SW 1271 (cell line): Measurements from ENCODE around the gene MARCHF9.
A peak's percentile ranks its signal among the peaks of the same experiment; 100 is the strongest.

ENCODE experiments used
- DNase-seq, 2 experiments: peaks; one replicate each; lab custom pipeline; 2025; lab: John Stamatoyannopoulos, UW

MARCHF9 gene

DNA sequence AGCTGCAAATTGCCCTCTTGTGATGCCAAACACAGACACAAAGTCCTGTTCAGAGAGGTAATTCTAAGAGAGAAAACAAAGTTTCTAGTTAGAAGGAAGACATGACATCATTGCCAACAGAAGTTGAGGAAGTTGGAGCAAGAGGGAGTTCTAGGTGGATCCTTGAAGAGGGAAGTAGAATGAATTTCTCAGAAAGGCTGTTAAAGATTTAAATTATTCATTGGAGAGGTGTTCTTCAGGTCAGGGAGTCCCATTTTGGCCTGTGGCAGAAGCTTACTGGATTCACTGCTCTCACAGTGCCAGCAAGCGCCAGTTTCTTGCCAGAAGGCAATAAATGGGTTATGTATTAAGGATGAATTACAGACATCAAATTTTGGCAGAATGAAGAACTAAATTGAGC is 43.0 kb downstream of the MARCHF9 start:
- no peak for DNase-seq

DNA sequence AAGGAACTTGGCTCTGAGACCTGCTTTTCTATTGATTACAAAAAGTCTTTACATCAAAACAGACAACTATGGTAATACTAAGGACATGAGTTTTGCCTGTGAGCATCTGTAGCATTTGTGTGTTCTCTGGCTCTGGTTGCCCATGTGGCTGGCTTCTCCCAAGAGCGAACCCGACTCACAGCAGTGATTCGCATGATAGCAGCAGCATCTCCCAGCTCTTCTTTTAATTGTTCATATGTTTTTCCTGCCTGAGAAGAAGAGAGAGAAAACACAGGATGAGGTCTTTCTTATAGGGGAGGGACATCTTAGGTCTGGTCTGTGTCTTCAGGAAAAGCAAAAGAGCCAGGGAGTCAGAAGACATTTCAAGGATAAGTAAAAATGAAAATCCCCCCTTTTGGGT is 46.1 kb downstream of the MARCHF9 start:
- DNase-seq = no peak

DNA sequence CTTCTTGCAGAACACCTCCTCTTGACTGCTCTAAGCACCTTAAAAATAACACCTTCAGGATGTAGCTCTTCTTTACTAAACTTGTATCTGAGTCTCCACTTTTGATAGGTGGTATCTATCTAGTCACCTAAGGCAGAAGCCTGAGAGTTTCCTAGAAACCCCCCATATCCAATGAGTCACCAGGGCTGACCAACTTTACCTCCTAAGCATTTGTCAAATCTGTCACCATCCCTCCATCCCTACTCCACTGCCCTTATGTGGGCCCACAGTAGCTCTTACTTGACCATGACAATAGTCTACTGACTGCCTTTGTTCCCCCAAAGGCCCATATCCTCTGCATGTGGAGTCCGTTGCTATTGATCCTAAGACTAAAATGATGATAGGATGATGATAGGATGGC is 47.7 kb downstream of the MARCHF9 start:
- no peak for DNase-seq

DNA sequence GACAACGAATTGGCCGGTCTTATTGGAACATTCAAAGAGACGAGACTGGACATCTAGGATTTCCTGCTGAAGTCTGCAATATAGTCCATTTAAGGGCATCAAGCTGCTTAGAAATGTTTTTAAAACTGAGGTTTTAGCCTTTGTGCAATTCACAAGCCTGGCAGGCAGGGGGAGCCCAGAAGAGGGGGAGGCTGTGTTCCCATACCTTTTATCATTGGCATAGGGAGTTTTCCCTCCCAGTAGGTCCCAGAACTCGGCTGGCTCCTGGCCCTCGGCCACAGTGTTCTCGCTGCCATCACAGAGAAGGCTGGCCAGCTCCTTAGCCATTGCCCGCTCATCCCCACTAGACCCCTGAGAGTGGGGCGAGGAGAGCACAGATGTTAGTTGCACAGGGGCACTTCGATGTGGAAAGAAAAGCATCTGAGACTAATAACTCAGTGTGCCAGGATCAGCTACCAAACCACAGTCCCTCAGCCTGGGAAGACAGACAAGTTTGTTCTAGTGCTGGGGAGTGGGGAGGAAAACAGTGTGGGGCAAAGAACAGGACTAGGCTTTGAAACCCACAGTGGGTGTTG is 48.5 kb downstream of the MARCHF9 start:
- DNase-seq = peak in 1 of 2 experiments; percentile 60

DNA sequence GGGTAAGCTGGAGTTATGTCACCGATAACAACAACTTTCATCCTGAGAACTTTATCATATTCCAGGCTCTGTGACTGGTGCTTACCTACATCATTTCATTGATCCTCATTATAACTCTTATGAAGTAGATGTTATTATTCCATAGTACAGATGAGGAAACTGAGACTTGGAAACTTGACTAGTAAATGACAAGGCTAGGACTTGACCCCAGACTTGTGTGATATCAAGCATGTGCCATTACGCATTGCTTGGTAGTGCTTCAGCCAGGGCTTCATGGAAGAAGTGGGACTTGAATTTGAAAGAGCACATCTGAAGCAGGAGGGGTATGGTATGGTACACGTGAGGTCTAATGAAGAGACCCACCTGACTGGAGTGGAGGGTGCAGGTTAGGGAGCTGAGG is 51.8 kb downstream of the MARCHF9 start:
- DNase-seq = no peak

DNA sequence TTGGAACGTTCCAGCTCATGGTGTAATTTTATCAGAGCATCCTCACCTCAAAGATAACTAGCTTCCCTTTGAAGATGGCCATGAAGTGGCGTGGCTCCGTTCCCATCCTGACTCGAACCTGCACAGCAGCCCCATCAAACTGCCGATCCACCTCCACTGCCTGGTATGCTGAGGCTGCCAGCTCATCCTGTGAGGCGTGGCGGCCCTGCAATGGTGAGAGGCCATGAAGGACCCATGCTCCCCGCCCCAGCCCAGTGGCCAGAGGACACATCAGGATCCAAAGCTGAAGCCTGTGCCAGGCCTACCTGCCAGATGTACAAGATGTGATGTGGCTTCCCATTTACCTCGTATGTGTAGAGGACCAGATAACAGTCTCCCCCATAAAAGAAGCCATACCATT is 52.4 kb downstream of the MARCHF9 start:
- DNase-seq = no peak

DNA sequence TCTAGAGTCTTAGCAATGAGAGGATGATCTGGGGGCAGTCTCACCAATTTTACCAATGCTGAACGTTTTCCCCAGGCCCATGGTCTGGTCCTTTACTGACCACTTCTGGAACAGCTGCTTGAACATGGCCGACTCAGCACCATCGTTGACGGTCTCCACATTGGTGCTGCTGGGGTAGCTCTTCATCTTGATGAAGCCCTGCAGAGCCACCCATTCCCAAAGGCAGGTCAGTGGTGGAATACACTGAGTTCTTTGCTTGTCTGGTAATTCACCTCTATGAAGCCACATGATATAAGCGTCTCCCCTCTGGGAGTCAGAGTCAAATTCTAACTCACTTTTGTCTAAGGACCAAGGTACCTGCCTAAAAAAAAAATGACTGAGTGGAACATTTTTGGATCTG is 53.4 kb downstream of the MARCHF9 start:
- no peak for DNase-seq

DNA sequence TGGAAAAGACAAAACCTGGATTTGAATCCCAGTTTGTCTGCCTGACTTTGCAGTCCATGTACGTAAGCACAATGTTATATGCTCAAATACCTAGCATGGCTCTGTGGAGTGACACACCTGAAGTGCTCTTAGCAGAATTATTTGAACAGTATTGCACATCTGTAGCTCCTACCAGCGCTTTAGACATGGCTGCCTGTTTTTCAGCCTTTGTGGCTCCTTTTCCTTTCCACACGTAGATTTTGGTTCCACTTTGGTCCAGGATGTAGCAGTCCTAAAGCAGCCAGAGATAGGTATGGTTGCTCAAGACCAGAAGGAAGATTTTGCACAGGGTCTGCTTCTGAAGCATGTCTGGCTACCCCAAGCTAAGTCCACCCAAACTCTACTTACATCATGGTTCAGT is 54.5 kb downstream of the MARCHF9 start:
- DNase-seq = no peak
